NCI-H1092 (cell line): ENCODE data around the gene VASP.

Experiments used
- DNase-seq: peaks from one replicate; lab custom pipeline; 2025; lab: John Stamatoyannopoulos, UW

The VASP gene

DNA sequence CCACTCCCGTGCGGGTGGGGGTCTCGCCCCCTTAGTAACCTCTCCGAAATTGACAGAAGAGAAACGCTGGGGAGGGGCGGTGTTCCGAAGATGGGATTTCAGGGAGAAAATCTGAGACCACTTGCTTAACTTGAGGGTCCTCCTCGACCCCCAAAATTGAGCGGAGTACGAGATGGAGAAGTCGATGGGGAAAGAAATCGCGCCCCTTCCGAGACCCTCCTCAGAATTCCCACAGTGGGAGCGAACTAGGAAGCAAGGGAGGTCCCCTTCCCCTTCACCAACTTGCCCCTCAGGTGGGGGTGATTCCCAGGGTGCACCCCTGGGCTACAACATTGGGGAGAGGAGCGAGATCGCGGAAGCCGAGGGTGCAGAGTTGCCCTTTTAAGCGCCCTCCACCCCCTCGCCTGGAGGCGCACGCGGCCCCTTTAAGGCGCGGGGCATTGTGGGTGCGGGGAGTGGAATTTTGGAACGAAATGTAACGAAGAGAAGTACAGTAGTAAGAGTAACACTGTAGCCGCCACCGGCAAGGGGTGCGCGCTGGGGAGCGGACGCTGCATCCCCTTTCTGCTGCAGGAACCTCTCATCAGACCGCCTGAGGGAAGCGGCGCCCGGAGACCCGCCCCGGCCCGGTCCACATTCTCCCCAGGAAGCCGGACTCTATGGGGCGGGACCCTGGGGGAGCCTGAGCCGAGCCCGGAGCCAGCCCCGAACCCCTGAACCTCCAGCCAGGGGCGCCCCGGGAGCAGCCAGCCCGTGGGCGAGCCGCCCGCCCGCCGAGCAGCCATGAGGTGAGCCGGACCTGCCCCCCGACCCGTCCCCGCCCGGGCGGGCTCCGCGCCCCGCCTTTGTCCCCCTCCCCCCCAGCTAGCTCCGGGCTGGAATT, at the start of gene VASP:
Gene VASP, plus strand, starts transcription at position 491 of the 883 bp plus-strand sequence. Its CDS starts 293 bp downstream, at position 784.
- DNase-seq = peak; percentile 16

DNA sequence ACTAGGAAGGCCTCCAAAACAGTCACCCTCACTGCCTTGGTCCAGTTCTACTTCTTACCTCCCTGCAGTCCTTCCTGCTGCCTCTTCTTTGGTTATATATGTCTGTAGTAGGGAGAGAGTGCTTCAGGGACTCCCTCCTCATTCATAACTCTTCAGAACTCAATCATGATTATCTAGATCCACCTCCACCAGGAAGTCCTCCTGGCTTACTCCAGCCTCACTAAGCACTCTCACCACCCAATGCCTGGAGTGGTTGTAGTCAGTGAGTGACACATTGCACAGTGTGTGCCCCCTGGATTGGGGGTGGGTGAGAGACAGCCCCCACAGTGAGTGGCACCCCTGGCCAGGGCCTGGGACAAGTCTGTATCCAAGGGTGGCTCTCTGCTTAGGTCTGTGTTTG, 49.5 kb upstream of the VASP start:
- DNase-seq = no peak

DNA sequence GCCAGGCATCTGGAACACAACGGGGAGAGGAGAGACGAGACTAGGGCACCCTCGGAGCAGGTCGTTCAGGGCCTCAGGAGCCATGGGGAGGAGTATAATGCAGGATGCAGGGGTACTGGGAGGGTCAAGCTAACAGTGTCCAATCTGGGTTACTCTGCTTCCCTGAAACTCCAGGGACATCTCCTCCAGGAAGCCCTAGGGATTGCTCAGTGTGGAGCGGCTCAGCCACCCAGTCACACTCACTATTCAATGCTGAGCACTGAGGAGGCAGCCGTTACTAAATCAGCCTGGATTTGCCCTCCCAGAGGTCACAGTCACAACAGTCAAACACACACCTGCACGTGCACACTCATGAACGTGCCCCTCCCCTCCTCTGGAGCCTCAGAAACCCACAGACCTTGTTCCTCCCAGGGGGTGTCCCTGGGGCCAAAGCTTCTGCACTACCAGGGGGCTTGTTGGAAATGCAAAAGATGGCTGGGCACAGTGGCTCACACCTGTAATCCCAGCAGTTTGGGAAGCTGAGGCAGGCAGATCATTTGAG, 46.4 kb upstream of the VASP start:
- DNase-seq = no peak

DNA sequence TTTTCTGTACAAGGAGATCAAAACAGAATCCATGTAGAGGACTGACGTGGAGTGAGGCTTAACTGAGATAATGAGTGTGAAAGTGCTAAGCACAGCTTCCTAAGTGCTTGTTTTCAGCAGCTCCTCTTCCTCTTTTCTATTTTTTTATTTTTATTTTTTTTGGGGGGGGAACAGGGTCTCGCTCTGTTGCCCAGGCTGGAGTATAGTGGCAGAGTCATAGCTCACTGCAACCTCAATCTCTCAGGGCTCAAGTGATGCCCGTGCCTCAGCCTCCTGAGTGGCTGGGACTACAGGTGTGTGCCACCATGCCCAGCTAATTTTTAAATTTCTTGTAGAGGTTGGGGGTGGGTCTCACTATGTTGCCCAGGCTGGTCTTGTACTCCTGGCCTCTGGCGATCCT, 45.1 kb upstream of the VASP start:
- DNase-seq = no peak

DNA sequence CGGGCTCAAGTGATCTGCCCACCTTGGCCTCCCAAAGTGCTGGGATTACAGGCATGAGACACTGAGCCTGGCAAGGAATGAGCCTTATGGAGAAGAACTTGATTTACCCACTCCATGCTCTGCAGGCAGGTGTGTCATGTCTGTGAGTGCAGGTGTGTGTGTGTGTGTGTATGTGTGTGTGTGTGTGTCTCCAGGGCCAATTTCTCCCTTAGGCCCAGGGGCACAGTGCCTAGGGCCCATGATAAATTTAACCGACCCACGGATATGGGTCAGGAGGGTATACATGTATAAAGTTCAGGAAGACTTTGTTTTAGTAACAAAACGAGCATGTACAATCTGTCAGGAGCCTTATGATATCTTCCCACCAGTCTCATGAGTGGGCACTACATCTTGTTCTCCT, 44.0 kb upstream of the VASP start:
- DNase-seq = no peak

DNA sequence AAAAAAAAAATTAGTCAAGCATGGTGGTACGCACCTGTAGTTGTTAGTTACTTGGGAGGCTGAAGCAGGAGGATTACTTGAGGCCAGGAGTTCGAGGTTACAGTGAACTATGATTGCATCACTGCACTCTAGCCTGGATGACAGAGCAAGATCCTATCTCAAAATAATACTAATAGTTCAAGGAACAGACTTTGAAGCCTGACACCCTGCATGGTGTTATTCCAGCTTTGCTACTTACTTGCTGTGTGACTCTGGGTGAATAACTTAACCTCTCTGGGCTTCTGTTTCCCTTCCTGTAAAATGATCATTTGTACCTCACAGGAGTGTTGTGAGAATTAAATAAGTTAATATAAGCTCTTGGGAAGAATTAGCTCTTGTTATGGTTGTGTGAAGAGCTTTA, 43.0 kb upstream of the VASP start:
- DNase-seq = no peak

DNA sequence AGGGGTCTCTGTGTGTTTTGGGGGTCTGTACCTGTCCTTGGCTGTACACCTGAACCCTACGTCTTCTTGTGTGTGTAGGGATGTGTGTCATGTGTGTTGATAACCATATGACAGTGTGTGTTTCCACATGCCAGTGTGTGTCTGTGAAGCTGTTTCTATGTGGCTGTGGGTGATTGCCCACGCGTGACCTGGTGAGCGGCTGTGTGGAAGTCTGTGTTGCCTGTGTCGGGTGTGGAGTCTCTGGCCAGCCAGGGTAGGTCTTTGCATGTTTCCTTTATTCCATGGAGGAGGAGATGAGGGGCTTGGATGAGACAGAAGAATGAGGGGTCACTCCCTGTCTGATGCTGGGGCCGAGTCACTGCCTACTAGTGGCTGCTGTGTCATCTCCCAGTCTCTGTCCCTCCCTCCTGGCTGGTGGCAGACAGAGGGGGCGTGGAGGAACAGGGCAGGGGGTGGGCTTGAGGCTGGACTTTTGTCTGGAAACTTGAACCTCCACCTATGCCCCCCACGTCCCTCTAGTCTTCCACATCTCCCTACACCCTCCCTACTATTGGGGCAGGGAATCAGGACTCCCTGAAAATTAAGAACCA, 42.3 kb upstream of the VASP start:
- no peak for DNase-seq

DNA sequence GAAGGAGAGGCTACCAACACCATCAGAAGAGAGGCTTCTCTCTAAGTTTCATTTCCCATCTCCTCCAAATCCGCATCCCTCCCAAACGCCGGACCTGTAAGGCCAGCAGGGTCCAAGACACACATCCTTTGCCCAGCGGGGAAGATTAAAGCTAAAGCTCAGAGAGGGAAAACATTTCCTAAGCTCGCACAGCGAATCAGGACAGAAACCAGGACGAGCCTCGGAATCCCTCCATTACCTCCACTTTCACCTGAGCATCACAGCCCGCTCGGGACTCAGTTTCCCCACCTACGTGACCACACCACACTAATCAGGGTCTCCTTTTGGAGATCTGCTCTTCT, 40.2 kb upstream of the VASP start:
- no peak for DNase-seq

DNA sequence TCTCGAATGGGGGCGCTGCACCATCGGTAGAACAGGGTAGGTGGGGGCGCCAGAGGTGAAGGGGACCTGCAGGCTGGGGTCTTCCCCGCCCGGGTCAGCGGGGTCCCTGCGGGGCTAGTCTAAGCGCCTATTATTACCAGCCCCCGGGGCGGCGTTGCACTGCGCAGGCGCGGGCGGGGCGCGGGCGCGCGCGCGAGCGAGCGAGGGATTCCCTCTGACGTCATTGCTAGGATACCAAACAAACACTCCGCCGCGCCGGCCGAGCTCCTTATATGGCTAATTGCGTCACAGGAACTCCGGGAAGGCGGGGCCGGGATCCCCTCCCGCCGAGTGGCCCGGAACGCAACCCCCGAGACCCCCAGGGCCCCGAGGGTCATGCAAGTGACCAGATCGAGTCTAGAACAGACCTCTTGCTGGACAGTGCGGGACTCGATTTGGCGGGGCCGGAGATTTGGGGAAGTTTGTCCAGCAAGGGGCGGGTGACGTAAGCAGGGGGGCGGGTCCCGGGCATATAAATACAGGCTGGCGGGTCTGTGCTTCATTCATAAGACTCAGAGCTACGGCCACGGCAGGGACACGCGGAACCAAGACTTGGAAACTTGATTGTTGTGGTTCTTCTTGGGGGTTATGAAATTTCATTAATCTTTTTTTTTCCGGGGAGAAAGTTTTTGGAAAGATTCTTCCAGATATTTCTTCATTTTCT, 39.7 kb upstream of the VASP start, which contains the start of gene FOSB:
Gene FOSB, plus strand, starts transcription at position 541 of the 703 bp plus-strand sequence. CDS start 591 bp downstream, outside the sequence.
- DNase-seq = peak; percentile 85

DNA sequence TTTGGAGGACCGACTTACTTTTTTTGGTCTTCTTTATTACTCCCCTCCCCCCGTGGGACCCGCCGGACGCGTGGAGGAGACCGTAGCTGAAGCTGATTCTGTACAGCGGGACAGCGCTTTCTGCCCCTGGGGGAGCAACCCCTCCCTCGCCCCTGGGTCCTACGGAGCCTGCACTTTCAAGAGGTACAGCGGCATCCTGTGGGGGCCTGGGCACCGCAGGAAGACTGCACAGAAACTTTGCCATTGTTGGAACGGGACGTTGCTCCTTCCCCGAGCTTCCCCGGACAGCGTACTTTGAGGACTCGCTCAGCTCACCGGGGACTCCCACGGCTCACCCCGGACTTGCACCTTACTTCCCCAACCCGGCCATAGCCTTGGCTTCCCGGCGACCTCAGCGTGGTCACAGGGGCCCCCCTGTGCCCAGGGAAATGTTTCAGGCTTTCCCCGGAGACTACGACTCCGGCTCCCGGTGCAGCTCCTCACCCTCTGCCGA, 39.1 kb upstream of the VASP start:
- DNase-seq = no peak

DNA sequence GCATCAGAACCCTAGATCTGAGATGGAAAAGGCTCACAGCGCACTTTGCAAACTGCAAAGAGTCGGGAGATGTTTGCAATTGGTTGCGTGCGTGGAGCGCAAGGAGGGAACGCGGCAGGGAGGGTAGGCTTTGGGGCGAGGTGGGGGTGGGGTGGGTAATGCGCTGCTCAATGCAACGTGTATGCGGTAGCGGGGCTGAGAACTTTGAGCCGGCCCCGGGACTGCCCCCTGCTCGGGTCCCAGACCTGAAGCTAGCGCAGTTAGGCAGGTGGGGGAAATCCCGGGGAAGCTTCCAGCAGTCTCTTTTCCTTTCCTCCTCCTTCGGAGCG, 38.5 kb upstream of the VASP start:
- no peak for DNase-seq

DNA sequence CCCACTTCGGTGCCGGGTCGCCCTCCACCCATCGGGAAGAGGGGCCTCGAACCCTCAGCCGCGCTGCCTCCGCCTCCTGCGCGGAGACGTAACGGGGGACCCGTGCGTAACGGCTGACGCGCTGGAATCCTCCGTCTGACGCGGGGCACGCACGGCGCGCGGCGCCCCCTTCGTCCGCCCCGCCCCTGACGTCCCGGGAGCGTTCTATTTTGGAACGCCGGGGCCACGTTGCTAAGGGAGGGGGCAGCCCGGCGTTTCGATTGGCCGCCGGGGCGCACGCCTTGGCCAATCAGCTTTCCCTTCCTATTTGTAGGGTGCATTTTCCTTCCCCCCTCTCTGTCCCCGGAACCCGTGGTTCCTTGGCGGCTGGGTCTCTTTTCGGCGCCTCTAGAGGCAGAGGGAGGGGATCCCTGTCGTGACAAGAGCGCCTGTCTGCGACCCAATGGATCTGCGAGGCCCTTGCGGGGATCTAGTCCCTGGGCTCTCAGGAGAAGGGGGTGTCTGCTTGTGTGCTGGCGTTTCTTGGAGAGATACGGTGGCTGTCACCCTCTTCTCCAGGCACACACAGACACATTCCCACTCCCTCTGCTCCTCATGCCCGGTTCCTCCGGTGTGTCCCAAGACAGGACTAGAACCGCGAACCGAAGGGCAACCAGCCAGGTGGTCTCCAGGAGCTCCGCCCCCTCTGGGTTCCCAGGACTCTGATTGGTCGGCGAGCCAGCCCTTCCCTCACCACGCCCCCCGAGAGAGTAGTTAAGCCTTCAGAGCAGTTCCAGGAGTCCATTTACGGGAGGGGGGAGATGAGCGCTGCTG, 37.9 kb upstream of the VASP start:
- DNase-seq = peak; percentile 62

DNA sequence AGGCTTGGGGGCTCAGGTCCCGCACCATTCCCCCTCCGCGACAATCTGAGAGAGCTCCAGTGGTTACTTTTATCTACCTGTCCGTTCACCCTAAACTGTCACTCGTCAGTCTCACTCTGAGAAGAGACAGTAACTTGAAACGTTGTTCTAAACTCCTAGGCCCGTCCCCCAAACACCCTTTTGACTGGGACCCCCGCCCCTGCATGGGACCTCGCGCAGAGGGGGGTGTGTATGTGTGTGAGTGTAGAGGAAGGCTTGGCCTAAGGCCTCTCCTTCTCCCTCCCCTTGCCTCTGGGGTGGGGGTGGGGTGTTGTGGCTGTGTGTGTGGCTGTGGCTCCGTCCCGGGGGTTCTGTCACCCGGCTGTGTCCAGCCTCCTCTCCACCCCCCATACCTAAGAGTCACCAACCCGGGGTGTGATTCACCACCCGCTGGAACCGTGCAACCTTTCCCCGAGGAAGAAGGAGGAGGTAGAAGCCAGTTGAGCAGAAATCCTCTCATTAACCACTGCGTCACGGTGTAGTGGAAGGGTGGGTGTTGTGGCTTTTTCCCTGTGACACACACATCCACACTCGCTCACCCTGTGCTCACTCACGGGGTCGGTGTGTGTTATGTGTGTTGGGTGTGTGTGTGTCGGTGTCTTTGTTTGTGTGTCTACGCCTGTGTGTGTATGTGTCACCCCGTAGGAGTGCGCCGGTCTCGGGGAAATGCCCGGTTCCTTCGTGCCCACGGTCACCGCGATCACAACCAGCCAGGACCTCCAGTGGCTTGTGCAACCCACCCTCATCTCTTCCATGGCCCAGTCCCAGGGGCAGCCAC, 37.1 kb upstream of the VASP start:
- DNase-seq = no peak

DNA sequence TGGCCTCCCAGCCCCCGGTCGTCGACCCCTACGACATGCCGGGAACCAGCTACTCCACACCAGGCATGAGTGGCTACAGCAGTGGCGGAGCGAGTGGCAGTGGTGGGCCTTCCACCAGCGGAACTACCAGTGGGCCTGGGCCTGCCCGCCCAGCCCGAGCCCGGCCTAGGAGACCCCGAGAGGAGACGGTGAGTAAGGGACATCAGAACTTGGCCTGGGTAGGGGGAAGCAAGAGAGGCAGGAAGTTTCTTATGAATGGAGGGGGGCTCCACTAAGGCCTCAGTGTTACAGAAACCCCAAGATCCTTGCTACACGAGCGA, 36.6 kb upstream of the VASP start:
- no peak for DNase-seq

DNA sequence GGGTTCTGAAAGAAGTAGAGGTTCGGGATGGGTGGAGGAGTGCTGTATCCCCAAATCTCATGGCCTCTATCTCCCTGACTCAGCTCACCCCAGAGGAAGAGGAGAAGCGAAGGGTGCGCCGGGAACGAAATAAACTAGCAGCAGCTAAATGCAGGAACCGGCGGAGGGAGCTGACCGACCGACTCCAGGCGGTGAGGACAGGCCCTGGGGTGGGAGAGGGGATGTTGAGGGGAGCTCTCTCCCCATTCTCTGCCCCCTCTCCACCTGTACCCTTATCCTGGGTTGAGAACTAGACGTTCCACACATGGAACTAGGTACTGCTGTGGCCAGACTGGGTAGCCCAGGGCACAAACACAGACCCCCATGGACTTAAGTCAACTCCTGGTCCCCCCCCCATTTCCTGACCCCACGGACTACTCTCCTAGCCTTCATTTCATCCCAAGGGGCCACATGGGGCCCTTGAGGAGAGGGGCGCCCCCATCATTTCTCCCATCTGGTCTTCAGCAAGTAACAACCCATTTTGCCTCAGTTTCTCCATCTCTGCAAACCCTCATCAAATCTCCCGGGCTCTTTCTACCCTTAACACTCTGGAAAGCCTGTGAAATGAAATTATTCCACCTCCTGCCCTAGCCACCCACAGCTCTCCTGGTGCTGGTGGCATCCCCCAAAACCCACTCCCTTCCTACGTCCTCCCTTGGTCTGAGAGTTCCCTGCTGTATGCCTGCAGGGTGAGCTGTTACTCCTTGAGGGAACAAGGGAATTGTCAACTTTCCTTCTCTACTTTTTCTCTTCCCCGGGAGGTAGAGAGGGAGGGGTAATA, 36.0 kb upstream of the VASP start:
- DNase-seq = no peak

DNA sequence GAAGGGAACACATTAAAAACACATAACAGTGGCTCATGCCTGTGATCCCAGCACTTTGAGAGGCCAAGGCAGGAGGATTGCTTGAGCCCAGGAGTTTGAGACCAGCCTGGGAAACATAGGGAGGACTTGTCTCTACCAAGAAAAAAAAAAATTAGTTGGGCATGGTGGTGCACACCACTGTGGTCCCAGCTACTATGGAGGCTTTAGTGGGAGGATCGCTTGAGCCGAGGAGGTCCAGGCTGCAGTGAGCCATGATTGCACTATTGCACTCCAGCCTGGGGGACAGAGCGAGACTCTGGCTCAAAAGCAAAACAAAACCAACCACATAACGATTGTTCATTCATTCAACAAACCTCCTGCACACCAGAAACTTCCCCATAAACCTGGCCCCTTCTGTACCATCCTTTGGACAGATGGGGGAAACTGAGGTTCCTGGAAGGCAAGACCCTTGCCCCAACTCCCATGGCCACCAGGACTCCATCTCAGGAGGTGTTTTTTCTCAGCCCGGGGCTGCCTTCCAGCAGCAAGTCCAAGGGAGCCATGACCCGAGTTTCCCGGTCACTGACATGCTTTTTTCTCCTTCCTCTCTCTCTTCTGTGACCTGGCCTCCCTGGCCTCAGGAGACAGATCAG, 35.2 kb upstream of the VASP start:
- DNase-seq = no peak

DNA sequence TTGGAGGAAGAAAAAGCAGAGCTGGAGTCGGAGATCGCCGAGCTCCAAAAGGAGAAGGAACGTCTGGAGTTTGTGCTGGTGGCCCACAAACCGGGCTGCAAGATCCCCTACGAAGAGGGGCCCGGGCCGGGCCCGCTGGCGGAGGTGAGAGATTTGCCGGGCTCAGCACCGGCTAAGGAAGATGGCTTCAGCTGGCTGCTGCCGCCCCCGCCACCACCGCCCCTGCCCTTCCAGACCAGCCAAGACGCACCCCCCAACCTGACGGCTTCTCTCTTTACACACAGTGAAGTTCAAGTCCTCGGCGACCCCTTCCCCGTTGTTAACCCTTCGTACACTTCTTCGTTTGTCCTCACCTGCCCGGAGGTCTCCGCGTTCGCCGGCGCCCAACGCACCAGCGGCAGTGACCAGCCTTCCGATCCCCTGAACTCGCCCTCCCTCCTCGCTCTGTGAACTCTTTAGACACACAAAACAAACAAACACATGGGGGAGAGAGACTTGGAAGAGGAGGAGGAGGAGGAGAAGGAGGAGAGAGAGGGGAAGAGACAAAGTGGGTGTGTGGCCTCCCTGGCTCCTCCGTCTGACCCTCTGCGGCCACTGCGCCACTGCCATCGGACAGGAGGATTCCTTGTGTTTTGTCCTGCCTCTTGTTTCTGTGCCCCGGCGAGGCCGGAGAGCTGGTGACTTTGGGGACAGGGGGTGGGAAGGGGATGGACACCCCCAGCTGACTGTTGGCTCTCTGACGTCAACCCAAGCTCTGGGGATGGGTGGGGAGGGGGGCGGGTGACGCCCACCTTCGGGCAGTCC, 34.5 kb upstream of the VASP start:
- DNase-seq = no peak

DNA sequence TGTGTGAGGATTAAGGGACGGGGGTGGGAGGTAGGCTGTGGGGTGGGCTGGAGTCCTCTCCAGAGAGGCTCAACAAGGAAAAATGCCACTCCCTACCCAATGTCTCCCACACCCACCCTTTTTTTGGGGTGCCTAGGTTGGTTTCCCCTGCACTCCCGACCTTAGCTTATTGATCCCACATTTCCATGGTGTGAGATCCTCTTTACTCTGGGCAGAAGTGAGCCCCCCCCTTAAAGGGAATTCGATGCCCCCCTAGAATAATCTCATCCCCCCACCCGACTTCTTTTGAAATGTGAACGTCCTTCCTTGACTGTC, 34.0 kb upstream of the VASP start:
- DNase-seq = no peak
